HEK293 (cell line): Measurements from ENCODE around the gene SERINC2.

Source experiments
- CTCF ChIP-seq: fragments of 450-650 bp; formaldehyde crosslinking; IDR thresholded peaks from 2 replicates; pipeline ENCODE4 v1.5.1; 2016; ENCODE audit warnings: missing biosample characterization, missing genetic modification characterization
- ZBTB49 ChIP-seq: fragments of 450-650 bp; formaldehyde crosslinking; IDR thresholded peaks from 2 replicates; pipeline ENCODE4 v1.5.1; 2016; ENCODE audit warnings: missing biosample characterization, missing genetic modification characterization, low read depth
- ZNF266 ChIP-seq: fragments of 450-650 bp; formaldehyde crosslinking; IDR thresholded peaks from 2 replicates; pipeline ENCODE4 v1.5.1; 2016; ENCODE audit warnings: missing biosample characterization, missing genetic modification characterization, low read depth
- ZNF398 ChIP-seq: fragments of 450-650 bp; formaldehyde crosslinking; IDR thresholded peaks from 2 replicates; pipeline ENCODE4 v1.5.1; 2017; ENCODE audit warnings: missing biosample characterization, missing genetic modification characterization
- ZNF670 ChIP-seq: fragments of 450-650 bp; formaldehyde crosslinking; IDR thresholded peaks from 2 replicates; pipeline ENCODE4 v1.5.1; 2016; ENCODE audit warnings: missing biosample characterization, missing genetic modification characterization, low read depth

- TF ChIP-seq ZNF398 (no peak), ZNF266 (no peak), CTCF (tag by site-specific recombination) (no peak), ZBTB49 (no peak), ZNF670 (no peak)
Observed at GRCh38 chr1:31390071-31390470, 22.9 kb upstream of the SERINC2 start.
